Fibroblast of the aortic adventitia (primary cell): ENCODE data around the gene PROK1. TPM values are rescaled to one million over a fixed set of nuclear protein-coding genes. Genes with fewer than 3 reads are reported as not detected.
"Not testable (repeated sequence)": the region's sequence is repeated elsewhere in the genome, so short reads cannot be mapped to it uniquely, and the experiment has no call there.

Experiments
- DNase-seq: peaks from one replicate; pipeline ENCODE4 v3.0.0-alpha.2; 2010; ENCODE audit warnings: low read depth
- H3K4me3 ChIP-seq: 2 replicates; pipeline ENCODE4 v1.5.1; 2011; ENCODE audit warnings: low read depth, mild to moderate bottlenecking, control low read depth, low read length, moderate library complexity
- CTCF ChIP-seq: IDR thresholded peaks from 2 replicates; pipeline ENCODE4 v1.5.1; 2011; ENCODE audit warnings: mild to moderate bottlenecking, low read length, control low read depth, inconsistent platforms; ENCODE audit not compliant: insufficient read depth
- total RNA-seq: library from RNA; depleted of rRNA; stranded (reverse); fragments of >200 nt; gene quantifications from 2 replicates; pipeline ENCODE4 v1.2.3, GENCODE V29; 2012; ENCODE audit warnings: low replicate concordance

PROK1 gene
- not detected in 2 replicates for total RNA-seq

DNA sequence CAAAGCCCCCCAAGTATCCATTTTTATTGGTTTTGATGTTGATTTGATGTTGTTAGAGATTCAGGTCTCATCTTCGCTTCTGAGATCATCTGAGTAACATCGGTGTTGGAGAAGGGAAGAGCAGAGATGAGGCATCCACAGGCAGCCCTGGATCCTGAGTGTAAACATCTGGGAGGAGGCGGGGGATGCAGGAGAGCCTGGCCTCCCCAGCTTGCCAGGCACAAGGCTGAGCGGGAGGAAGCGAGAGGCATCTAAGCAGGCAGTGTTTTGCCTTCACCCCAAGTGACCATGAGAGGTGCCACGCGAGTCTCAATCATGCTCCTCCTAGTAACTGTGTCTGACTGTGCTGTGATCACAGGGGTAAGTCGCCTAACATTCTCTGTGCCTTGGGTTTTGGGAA is at the start of gene PROK1:
TSS of gene PROK1 (plus strand) at position 221 of the 400 bp plus-strand sequence. CDS start at position 289, 68 bp downstream.
- no peak for DNase-seq
- TF ChIP-seq CTCF, result no peak
- no peak within 1 kb of the TSS for H3K4me3 ChIP-seq

DNA sequence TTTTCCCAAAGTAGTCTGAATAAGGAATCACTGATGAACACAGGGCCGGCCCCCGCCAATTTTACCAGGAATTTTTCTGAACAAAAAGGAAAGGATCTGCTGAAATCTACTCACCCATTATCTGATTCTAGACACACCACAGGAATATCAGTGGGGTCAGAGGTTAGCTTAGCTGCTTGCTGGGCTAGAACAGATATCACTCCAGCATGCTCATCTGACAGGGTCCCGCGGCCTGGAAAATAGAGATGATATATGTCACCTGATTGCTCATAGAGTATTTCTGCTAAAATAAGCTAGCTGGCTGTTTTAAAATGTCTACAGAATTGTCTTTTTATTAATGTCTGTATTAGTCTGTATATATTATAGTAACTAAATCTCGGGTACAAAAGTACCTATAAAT is 47.1 kb upstream of the PROK1 start:
- no peak overlapping the region for H3K4me3 ChIP-seq
- no peak for TF ChIP-seq CTCF
- DNase-seq, result no peak

DNA sequence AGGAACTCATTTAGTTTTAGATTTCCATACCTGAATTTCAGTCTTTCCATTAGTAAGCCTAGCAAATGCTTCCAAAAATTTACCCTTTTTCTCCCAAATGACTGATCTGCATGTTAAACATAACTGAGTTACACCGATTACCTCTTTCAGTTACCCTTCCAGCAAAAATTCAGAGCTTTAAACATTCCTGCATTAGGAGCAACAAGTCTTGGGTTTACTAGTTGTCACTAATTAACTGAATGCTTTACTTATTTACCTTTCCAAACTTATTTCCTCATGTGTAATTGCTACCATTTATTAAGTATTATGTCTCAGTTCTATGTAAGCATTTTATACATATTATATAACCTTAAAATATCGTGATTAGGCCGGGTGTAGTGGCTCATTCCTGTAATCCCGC is 46.5 kb upstream of the PROK1 start:
- DNase-seq, result no peak
- H3K4me3 ChIP-seq, result no peak overlapping the region
- TF ChIP-seq CTCF, result no peak

- DNase-seq, result not testable (repeated sequence)
- H3K4me3 ChIP-seq, result peak overlapping the region; percentile 99
These were observed 44.5 kb upstream of the PROK1 start for GRCh38 chr1:110406407-110406806.

GRCh38 chr1:110407260-110408210 is 43.4 kb upstream of the PROK1 start, which contains the start of gene LAMTOR5:
Gene LAMTOR5 (minus strand): TSS chr1:110407694. CDS start chr1:110407620, 74 bp downstream.
- TF ChIP-seq CTCF, result no peak
- peak within 1 kb of the TSS; percentile 99 for H3K4me3 ChIP-seq
- peak; percentile 91 for DNase-seq

- no peak for DNase-seq
- TF ChIP-seq CTCF, result no peak
- H3K4me3 ChIP-seq, result peak overlapping the region; percentile 19
These were observed 42.5 kb upstream of the PROK1 start for GRCh38 chr1:110408488-110408887.

GRCh38 chr1:110409316-110409715 is 41.6 kb upstream of the PROK1 start:
- TF ChIP-seq CTCF, result no peak
- DNase-seq, result no peak
- no peak overlapping the region for H3K4me3 ChIP-seq
